ENCODE data around the gene GARNL3.

GARNL3 gene

DNA sequence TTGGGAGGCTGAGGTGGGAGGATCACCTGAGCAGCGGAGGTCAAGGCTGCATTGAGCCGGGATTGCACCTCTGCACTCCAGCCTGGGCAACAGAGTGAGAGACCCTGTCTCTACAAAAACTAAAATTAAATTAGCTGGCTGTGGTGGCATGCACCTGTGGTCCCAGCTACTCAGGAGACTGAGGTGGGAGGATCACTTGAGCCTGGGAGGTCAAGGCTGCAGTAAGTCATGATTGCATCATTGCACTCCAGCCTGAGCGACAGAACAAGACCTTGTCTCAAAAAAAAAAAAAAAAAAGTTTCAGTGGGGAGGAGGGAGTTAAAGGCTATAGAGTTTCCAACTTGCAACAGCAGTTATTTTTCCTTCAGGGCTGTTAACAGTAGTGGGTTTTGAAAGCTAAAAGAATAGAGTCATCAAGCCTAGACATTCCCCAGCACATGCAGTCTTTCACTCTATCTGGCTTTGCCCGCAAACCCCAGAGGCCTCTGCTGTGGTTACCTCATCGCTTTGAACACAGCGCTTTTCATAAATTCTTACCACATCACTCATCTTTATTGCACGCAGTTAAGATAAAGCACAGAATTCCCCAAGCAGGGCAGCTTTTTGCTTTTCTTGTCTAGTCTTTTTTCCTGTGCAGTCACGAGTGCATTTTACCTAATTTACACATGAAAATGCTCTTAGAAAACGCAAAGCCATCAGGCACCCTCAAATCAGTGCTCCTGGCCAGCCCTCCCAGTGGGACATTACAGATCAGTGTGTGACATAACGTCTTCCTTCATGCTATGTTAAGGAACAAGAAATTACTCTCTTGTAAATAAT, 123.7 kb downstream of the GARNL3 start:
- peak; percentile 90 for DNase-seq (ENCODE audit: low spot score)

- DNase-seq (ENCODE audit: low spot score), result no peak
Measured at GRCh38 chr9:127388856-127389238, 124.3 kb downstream of the GARNL3 start.

GRCh38 chr9:127389381-127390247, 125.0 kb downstream of the GARNL3 start:
- no peak for DNase-seq (ENCODE audit: low spot score)

- DNase-seq (ENCODE audit: low spot score), result no peak
Measured at GRCh38 chr9:127390248-127390545, 125.6 kb downstream of the GARNL3 start.

GRCh38 chr9:127390563-127390962, 126.0 kb downstream of the GARNL3 start:
- no peak for DNase-seq (ENCODE audit: low spot score)

DNA sequence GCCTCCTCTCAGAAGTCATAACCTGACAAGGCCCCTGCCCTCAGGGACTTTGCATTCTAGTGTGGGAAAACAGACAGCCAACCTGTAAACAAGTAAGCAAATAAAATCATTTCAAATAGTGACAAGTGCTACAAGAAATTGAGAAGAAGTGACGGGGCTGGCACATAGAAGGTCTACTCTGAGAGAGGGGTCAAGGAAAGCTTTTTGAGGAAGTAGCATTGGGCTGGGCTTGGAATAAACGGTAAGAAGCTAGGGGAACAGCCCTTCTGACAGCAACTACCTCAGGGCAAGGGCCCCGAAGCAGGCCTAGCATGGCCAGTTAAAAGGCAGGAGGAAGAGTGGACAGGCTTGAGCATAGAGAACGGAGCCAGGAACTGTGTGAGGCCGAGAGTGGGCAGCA, 127.6 kb downstream of the GARNL3 start:
- DNase-seq (ENCODE audit: low spot score), result no peak

- DNase-seq (ENCODE audit: low spot score), result no peak
Measured at GRCh38 chr9:127392976-127393375, 128.4 kb downstream of the GARNL3 start.

GRCh38 chr9:127393645-127394044, 129.1 kb downstream of the GARNL3 start:
- no peak for DNase-seq (ENCODE audit: low spot score)

DNA sequence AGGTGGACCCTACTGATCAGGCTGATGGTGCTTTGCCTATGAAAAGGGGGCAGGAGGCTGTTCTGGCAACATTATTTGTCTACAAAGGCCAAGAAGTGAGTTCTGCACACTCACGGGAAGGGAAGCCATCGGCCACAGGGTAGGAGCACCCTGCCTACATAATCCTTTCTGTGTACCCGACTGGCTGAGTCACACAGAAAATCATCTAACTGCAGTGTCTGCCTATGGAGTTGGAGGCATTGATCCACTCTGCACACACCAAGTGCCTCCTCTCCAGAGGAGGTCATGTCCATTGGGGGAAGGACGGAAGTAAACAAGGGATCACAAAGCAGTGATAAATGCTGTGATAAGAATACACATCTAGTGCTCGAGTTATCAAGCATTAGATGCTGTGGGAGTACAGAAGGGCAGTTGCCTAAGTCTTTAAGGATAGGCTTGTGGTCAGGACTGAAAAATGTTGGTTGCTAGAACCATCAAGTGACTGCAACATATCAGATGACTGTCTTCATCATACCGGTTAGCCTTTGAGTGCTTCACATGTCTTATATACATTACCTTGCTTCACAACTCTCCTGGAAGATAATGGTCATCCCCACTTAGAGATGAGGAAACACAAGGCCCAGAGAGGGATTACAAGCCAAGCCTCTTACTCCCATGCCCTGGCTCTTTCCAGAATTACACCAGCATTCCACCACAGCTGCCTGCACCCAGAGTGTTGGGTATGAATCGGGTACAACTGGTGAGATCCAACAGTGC, 131.1 kb downstream of the GARNL3 start:
- DNase-seq (ENCODE audit: low spot score), result no peak

DNA sequence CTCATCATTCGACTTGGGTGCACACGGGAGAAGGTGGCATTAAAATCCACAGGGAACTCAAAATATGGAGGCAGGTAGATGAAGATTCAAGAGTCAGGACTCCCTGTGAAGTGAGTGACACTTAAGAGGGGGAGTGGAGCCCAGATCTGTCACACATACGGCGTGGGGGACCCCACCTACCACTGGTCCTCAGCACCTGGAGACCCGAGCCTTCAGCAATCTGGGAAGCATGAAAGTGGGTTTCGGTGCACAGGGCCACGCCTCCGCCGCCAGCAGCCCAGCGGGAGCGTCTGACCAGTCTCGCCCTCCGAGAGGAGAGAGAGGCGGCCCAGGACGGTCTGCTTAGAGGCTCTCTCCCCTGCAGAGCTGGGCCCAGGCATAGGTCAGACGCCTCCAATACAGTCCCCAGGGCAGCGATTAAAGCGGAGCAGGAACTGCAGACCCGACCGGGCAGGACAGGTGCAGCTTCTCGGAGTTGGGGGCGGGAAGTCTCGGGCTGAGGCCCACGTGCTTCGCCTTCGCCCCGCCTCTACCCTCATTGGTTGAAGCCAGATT, 131.8 kb downstream of the GARNL3 start:
- DNase-seq (ENCODE audit: low spot score), result no peak

- peak; percentile 96 for DNase-seq (ENCODE audit: low spot score)
Measured at GRCh38 chr9:127396808-127397645, 132.5 kb downstream of the GARNL3 start, which contains the start of gene SLC2A8. Gene SLC2A8, plus strand, starts transcription at chr9:127397169. Its CDS starts 62 bp downstream, at chr9:127397231.

- peak; percentile 20 for DNase-seq (ENCODE audit: low spot score)
Measured at GRCh38 chr9:127397646-127398274, 133.2 kb downstream of the GARNL3 start.

DNA sequence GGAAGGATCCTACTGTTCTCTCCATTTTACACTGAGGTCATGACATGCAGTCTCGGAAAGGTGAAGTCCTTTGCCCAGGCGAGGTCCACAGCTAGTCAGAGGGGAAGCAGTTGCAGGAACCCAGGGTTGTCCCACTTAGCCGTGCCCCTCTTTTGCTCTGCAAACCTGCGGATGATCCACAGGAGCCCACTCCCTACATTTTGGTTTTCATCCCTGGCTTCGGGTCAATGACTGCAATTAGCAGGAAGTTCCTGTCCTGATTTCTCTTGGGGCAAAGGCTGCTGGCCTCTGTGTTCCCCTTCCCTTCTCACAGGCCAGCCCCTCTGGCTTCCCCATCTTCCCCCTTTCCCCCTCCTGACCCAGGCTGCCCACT, 133.7 kb downstream of the GARNL3 start:
- no peak for DNase-seq (ENCODE audit: low spot score)

DNA sequence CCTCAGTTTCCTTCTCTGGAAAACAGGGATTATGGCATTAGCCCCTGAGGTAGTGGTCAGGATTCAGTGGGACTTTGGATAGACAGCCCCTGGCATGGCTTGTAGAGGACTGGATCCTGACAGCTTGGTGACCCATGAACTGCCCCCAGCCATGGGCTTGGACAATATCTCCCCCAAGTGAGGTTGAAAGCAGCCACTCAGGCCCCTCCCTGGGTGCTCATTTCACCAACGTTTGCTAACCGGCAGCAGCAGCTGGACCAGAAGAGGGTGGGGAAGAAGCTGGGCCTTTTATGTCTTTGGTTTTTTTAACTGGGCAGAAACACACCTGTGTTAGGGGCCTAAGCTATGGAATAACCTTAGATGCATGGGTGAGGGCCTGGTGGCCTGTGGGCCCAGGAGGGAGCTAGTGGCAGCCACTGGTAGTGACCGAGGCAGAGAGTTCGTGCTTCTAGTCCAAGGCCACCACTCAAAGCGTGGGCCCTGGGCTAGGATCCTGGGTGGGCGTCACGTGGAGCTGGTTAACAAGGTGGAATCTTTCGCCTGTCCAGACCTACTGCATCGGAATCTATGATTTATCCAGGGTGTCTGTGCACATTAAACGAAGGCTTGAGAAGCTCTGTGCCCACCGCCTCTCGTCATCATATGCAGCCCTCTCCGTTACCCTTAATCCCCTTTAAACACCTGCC, 134.3 kb downstream of the GARNL3 start:
- DNase-seq (ENCODE audit: low spot score), result no peak

GRCh38 chr9:127399736-127400269, 135.2 kb downstream of the GARNL3 start:
- no peak for DNase-seq (ENCODE audit: low spot score)

DNA sequence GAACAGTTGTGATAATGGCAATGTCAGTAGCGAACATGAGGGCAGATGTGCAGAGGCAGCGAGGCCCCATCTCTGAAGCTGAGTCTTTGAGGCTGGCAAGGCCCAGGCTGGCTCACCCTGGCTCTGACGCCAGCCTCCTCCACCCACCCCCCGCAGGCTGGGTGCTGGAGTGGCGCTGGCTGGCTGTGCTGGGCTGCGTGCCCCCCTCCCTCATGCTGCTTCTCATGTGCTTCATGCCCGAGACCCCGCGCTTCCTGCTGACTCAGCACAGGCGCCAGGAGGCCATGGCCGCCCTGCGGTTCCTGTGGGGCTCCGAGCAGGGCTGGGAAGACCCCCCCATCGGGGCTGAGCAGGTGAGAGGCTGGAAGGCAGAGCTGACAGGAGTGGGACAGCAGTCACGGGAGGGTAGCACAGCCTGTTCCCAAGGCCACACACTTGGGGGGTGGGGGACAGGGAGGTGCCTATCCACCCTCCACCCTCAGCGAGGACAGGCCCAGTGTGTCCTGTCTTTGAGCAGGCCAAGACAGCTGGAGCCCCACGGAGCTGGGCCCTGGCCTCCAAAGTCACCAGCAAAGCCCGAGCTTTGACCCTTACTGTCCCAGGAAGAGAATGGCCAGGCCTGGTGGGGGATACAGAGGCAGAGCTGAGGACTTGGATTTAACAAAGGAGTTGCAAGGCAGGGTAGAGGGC, 138.0 kb downstream of the GARNL3 start:
- DNase-seq (ENCODE audit: low spot score), result no peak

GRCh38 chr9:127403507-127404192, 139.1 kb downstream of the GARNL3 start:
- no peak for DNase-seq (ENCODE audit: low spot score)

DNA sequence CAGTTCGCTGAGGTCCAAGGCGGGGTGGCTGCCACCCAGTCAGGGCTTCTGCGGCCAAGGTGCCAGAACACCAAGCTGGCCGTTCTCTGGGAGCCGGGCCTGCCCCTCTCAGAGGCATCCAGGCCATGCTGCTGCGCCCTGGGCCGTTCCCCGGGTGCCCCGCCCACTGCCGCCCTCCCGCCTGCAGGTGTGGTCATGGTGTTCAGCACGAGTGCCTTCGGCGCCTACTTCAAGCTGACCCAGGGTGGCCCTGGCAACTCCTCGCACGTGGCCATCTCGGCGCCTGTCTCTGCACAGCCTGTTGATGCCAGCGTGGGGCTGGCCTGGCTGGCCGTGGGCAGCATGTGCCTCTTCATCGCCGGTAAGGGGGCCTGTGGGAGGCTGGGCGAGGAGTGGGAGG, 140.1 kb downstream of the GARNL3 start:
- no peak for DNase-seq (ENCODE audit: low spot score)
